ENCODE measurements around the gene NDUFAF7.
"Not testable (repeated sequence)": the region's sequence is repeated elsewhere in the genome, so short reads cannot be mapped to it uniquely, and the experiment has no call there.

NDUFAF7 gene

GRCh38 chr2:37231241-37232130 lies at the start of gene NDUFAF7, which contains the start of gene CEBPZ:
Gene NDUFAF7, plus strand, starts transcription at chr2:37231658. Its CDS starts 48 bp downstream, at chr2:37231706.
Gene CEBPZ, minus strand, starts transcription at chr2:37231596. Its CDS starts 29 bp downstream, at chr2:37231567.
- peak; percentile 73 to 85 (median 80) for DNase-seq (ENCODE audit: low read depth in 4 of 4, low spot score in 1 of 4)

GRCh38 chr2:37181726-37182684 lies 49.5 kb upstream of the NDUFAF7 start:
- DNase-seq (ENCODE audit: low read depth in 4 of 4, low spot score in 1 of 4) = no peak

GRCh38 chr2:37188570-37188969 lies 42.9 kb upstream of the NDUFAF7 start, which contains the start of gene SULT6B1:
Gene SULT6B1, minus strand, starts transcription at chr2:37188670. Its CDS starts 30 bp downstream, at chr2:37188640.
- no peak for DNase-seq (ENCODE audit: low read depth in 4 of 4, low spot score in 1 of 4)

- no peak for DNase-seq (ENCODE audit: low read depth in 4 of 4, low spot score in 1 of 4)
These were observed 41.9 kb upstream of the NDUFAF7 start for GRCh38 chr2:37189452-37190153.

- DNase-seq (ENCODE audit: low read depth in 4 of 4, low spot score in 1 of 4) = no peak
These were observed 41.2 kb upstream of the NDUFAF7 start for GRCh38 chr2:37190290-37190689.

GRCh38 chr2:37191253-37191652 lies 40.2 kb upstream of the NDUFAF7 start:
- DNase-seq (ENCODE audit: low read depth in 4 of 4, low spot score in 1 of 4) = no peak

GRCh38 chr2:37191747-37192146 lies 39.7 kb upstream of the NDUFAF7 start:
- DNase-seq (ENCODE audit: low read depth in 4 of 4, low spot score in 1 of 4) = no peak

- DNase-seq (ENCODE audit: low read depth in 4 of 4, low spot score in 1 of 4) = no peak
These were observed 38.9 kb upstream of the NDUFAF7 start for GRCh38 chr2:37192551-37192950.

GRCh38 chr2:37195862-37196319 lies 35.6 kb upstream of the NDUFAF7 start:
- not testable (repeated sequence) for DNase-seq (ENCODE audit: low read depth in 4 of 4, low spot score in 1 of 4)

GRCh38 chr2:37196320-37197195 lies 34.9 kb upstream of the NDUFAF7 start, which contains the start of gene CEBPZOS:
Gene CEBPZOS, plus strand, starts transcription at chr2:37196496. Its CDS starts 3,209 bp downstream, at chr2:37199705.
- DNase-seq (ENCODE audit: low read depth in 4 of 4, low spot score in 1 of 4) = peak; percentile 75 to 87 (median 82)

- DNase-seq (ENCODE audit: low read depth in 4 of 4, low spot score in 1 of 4) = no peak
These were observed 32.8 kb upstream of the NDUFAF7 start for GRCh38 chr2:37198681-37199065.

GRCh38 chr2:37201208-37201607 lies 30.2 kb upstream of the NDUFAF7 start:
- no peak for DNase-seq (ENCODE audit: low read depth in 4 of 4, low spot score in 1 of 4)

GRCh38 chr2:37201766-37202165 lies 29.7 kb upstream of the NDUFAF7 start:
- no peak for DNase-seq (ENCODE audit: low read depth in 4 of 4, low spot score in 1 of 4)

- no peak for DNase-seq (ENCODE audit: low read depth in 4 of 4, low spot score in 1 of 4)
These were observed 27.8 kb upstream of the NDUFAF7 start for GRCh38 chr2:37203708-37204107.

GRCh38 chr2:37205071-37205661 lies 26.3 kb upstream of the NDUFAF7 start:
- DNase-seq (ENCODE audit: low read depth in 4 of 4, low spot score in 1 of 4) = not testable (repeated sequence)

- no peak for DNase-seq (ENCODE audit: low read depth in 4 of 4, low spot score in 1 of 4)
These were observed 25.6 kb upstream of the NDUFAF7 start for GRCh38 chr2:37205689-37206341.

GRCh38 chr2:37206760-37207159 lies 24.7 kb upstream of the NDUFAF7 start:
- DNase-seq (ENCODE audit: low read depth in 4 of 4, low spot score in 1 of 4) = not testable (repeated sequence)

- DNase-seq (ENCODE audit: low read depth in 4 of 4, low spot score in 1 of 4) = no peak
These were observed 20.2 kb upstream of the NDUFAF7 start for GRCh38 chr2:37211212-37211611.

- DNase-seq (ENCODE audit: low read depth in 4 of 4, low spot score in 1 of 4) = no peak
These were observed 19.5 kb upstream of the NDUFAF7 start for GRCh38 chr2:37211939-37212338.
